Central memory CD4-positive, alpha-beta T cell (primary cell): ENCODE data around the gene GLI3.

ENCODE experiments used
- DNase-seq: peaks from one replicate; pipeline ENCODE4 v3.0.0; 2022

GLI3 gene

GRCh38 chr7:41956705-41957104 is 280.3 kb downstream of the GLI3 start:
- no peak for DNase-seq

GRCh38 chr7:41955893-41956675 is 280.9 kb downstream of the GLI3 start:
- no peak for DNase-seq

GRCh38 chr7:41955451-41955850 is 281.6 kb downstream of the GLI3 start:
- DNase-seq: no peak

- no peak for DNase-seq
Observed at GRCh38 chr7:41954976-41955375, 282.0 kb downstream of the GLI3 start.

GRCh38 chr7:41948503-41948902 is 288.5 kb downstream of the GLI3 start:
- DNase-seq: no peak

- peak; percentile 27 for DNase-seq
Observed at GRCh38 chr7:41943094-41943577, 293.9 kb downstream of the GLI3 start.

- no peak for DNase-seq
Observed at GRCh38 chr7:41942468-41943093, 294.4 kb downstream of the GLI3 start.

GRCh38 chr7:41940760-41941343 is 296.2 kb downstream of the GLI3 start:
- DNase-seq: peak; percentile 11

GRCh38 chr7:41938371-41938770 is 298.6 kb downstream of the GLI3 start:
- DNase-seq: no peak

GRCh38 chr7:41933427-41933826 is 303.6 kb downstream of the GLI3 start:
- DNase-seq: no peak

GRCh38 chr7:41931263-41931646 is 305.8 kb downstream of the GLI3 start:
- no peak for DNase-seq

- no peak for DNase-seq
Observed at GRCh38 chr7:41930538-41931262, 306.3 kb downstream of the GLI3 start.

GRCh38 chr7:41928781-41929180 is 308.2 kb downstream of the GLI3 start:
- no peak for DNase-seq

- DNase-seq: no peak
Observed at GRCh38 chr7:41928166-41928565, 308.8 kb downstream of the GLI3 start.

GRCh38 chr7:41927380-41927779 is 309.6 kb downstream of the GLI3 start:
- no peak for DNase-seq

- no peak for DNase-seq
Observed at GRCh38 chr7:41925946-41926345, 311.1 kb downstream of the GLI3 start.

- DNase-seq: no peak
Observed at GRCh38 chr7:41924796-41925195, 312.2 kb downstream of the GLI3 start.

GRCh38 chr7:41922373-41922772 is 314.6 kb downstream of the GLI3 start:
- no peak for DNase-seq

GRCh38 chr7:41921453-41921981 is 315.5 kb downstream of the GLI3 start:
- no peak for DNase-seq

GRCh38 chr7:41918597-41918996 is 318.4 kb downstream of the GLI3 start:
- DNase-seq: no peak

- no peak for DNase-seq
Observed at GRCh38 chr7:41916450-41916927, 320.5 kb downstream of the GLI3 start.

- no peak for DNase-seq
Observed at GRCh38 chr7:41915871-41916270, 321.1 kb downstream of the GLI3 start.
